NB4 (cell line): ENCODE measurements around the gene XYLT1.
A peak's percentile ranks its signal among the peaks of the same experiment; 100 is the strongest.

Source experiments
- DNase-seq: peaks from one replicate; pipeline ENCODE4 v3.0.0; 2010; ENCODE audit warnings: low read depth
- H3K4me3 ChIP-seq: one replicate; pipeline ENCODE4 v1.5.1; 2011; ENCODE audit warnings: mild to moderate bottlenecking, low read depth, low read length, moderate library complexity
- CTCF ChIP-seq: IDR thresholded peaks from one replicate; pipeline ENCODE4 v1.5.1; 2012; ENCODE audit warnings: low read depth, low read length
- MAX ChIP-seq: IDR thresholded peaks from 2 replicates; pipeline ENCODE4 v1.6.1; 2011; ENCODE audit warnings: low read depth, low read length
- MYC ChIP-seq: IDR thresholded peaks from 2 replicates; pipeline ENCODE4 v1.6.1; 2011; ENCODE audit warnings: low read depth, low read length
- POLR2A ChIP-seq: IDR thresholded peaks from 2 replicates; pipeline ENCODE4 v1.6.1; 2011; ENCODE audit warnings: mild to moderate bottlenecking; ENCODE audit not compliant: insufficient read length; ENCODE audit errors: extremely low read depth

The XYLT1 gene

GRCh38 chr16:17246268-17246885, 224.4 kb downstream of the XYLT1 start:
- H3K4me3 ChIP-seq, result no peak overlapping the region
- TF ChIP-seq MAX (no peak), POLR2A (no peak), MYC (no peak), CTCF (no peak)
- no peak for DNase-seq

- DNase-seq, result no peak
- no peak overlapping the region for H3K4me3 ChIP-seq
- no peak for TF ChIP-seq POLR2A
- TF ChIP-seq MAX, result no peak
- TF ChIP-seq MYC, result no peak
- no peak for TF ChIP-seq CTCF
Observed at GRCh38 chr16:17245776-17246175, 225.0 kb downstream of the XYLT1 start.

GRCh38 chr16:17244872-17245551, 225.7 kb downstream of the XYLT1 start:
- no peak overlapping the region for H3K4me3 ChIP-seq
- no peak for DNase-seq
- no peak for TF ChIP-seq MYC
- no peak for TF ChIP-seq MAX
- no peak for TF ChIP-seq CTCF
- no peak for TF ChIP-seq POLR2A

- DNase-seq, result peak; percentile 36
- no peak for TF ChIP-seq MYC
- no peak for TF ChIP-seq CTCF
- no peak for TF ChIP-seq POLR2A
- no peak for TF ChIP-seq MAX
- H3K4me3 ChIP-seq, result no peak overlapping the region
Observed at GRCh38 chr16:17241264-17241835, 229.4 kb downstream of the XYLT1 start.

DNA sequence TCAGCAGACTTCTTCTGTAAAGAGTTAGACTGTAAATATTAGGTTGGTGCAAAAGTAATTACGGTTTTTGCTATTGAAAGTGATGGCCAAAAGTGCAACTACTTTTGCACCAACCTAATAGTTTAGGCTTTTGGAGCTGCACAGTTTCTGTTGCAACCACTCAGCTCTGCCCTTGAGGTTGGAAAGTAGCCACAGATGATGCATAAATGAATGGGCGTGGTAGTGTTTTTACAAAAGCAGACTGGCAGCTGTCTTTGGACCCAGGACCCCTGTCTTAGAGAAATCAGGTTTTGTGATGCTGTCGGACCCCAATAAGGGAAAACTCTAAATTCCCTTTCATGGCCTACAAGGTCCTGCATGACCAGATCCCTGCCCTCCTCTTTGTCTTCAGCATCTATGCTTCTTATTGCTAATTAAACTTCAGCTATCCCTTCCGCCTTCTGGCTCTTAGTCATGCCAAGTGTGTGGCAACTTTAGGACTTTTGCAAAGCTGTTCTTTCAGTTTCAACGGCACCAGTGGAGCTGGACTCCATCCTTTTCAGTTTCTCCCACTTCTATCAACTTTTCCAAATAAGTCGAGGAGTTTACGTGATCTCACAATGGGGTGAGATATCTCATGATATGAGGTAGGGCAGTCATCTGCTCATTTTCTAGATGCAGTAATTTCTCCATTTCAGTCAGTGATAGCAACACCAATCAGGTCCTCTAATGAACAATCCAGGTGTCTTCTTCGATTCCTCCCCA, 232.3 kb downstream of the XYLT1 start:
- no peak overlapping the region for H3K4me3 ChIP-seq
- DNase-seq, result no peak
- TF ChIP-seq POLR2A (no peak), MAX (no peak), MYC (no peak), CTCF (no peak)
